ENCODE data around the gene MYH9.

GRCh38 chr22:36351921-36352802 lies 35.6 kb downstream of the MYH9 start:
- no peak for TF ChIP-seq EZH2phosphoT487 (IDR thresholded peaks at IDR 0.05; ENCODE audit: unreplicated experiment)
- TF ChIP-seq, protein P1, sequence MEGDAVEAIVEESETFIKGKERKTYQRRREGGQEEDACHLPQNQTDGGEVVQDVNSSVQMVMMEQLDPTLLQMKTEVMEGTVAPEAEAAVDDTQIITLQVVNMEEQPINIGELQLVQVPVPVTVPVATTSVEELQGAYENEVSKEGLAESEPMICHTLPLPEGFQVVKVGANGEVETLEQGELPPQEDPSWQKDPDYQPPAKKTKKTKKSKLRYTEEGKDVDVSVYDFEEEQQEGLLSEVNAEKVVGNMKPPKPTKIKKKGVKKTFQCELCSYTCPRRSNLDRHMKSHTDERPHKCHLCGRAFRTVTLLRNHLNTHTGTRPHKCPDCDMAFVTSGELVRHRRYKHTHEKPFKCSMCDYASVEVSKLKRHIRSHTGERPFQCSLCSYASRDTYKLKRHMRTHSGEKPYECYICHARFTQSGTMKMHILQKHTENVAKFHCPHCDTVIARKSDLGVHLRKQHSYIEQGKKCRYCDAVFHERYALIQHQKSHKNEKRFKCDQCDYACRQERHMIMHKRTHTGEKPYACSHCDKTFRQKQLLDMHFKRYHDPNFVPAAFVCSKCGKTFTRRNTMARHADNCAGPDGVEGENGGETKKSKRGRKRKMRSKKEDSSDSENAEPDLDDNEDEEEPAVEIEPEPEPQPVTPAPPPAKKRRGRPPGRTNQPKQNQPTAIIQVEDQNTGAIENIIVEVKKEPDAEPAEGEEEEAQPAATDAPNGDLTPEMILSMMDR (conservative IDR thresholded peaks at IDR 0.05; ENCODE audit: low read depth in 2 of 2), result no peak
- TF ChIP-seq POLR2AphosphoS5 (IDR thresholded peaks at IDR 0.05; ENCODE audit: low read depth), result no peak
- TF ChIP-seq EZH2 (IDR thresholded peaks at IDR 0.05; ENCODE audit: low read depth, unreplicated experiment), result no peak
- TF ChIP-seq CREB1 (CRISPR knock-in tag; IDR thresholded peaks at IDR 0.05; ENCODE audit: low read depth), result no peak
- no peak for TF ChIP-seq NANOG (IDR thresholded peaks at IDR 0.05; ENCODE audit: borderline replicate concordance)
